Cerebellar nuclear complex (tissue), 1 donor: ENCODE measurements around the gene BPHL.
A peak's percentile ranks its signal among the peaks of the same experiment; 100 is the strongest.
"Not testable (repeated sequence)": the region's sequence is repeated elsewhere in the genome, so short reads cannot be mapped to it uniquely, and the experiment has no call there.

Experiments
- DNase-seq, 2 experiments: peaks; one replicate each; lab custom pipeline; 2025; lab: John Stamatoyannopoulos, UW

BPHL gene

DNA sequence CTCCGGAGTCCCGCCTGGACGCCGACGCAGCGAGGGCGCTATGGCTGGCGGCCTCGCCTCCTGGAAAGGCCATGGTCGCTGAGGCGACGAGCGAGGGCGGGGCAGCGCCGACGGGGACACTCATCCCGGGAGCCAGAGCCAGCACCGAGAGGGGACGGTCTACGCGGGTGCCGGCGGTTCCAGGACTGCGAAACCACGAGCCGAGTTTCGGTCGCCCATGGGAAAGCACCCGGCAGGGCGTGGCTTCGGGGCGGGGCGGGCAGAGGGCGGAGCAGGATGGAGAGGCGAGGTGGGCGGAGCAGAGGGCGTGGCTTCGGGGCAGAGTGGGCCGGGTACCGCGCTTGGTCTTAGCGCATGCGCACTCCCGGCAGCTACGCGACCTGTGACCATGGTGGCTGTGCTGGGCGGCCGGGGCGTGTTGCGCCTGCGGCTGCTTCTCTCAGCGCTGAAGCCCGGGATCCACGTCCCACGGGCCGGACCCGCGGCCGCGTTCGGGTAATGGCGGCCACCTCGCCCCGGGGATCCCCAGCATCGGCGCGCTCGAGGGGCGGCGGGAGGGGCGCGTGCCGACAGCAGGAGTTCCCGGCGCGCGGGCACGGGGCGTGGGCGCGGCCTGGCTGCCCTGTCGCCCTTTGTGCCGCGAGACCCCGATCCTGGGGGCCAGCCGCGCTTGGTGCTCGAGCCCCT lies at the start of gene BPHL:
TSS of gene BPHL (plus strand) at position 359 of the 687 bp plus-strand sequence. CDS start at position 389, 30 bp downstream.
- peak; percentile 57 to 81 for DNase-seq

DNA sequence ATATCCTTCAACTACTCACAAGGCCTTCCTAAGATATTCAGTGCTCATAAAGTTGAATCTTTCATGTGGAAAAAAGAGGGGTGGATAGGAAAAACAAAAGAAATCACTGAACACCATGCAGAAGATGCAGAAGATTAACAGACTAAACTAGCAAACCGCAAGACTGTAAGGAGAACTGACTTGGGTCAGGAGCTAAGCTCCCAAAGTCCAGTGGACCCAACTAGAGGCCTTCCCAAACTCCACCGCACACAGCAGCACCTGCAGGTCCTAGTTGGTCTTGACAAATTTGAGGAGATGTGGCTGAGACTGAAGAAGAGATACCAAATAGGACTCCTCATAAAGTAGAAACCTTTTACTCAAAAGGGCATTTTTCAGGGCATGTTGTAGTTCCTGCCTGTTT lies 46.9 kb upstream of the BPHL start:
- no peak for DNase-seq

GRCh38 chr6:3072798-3073197 lies 45.7 kb upstream of the BPHL start:
- no peak for DNase-seq

DNA sequence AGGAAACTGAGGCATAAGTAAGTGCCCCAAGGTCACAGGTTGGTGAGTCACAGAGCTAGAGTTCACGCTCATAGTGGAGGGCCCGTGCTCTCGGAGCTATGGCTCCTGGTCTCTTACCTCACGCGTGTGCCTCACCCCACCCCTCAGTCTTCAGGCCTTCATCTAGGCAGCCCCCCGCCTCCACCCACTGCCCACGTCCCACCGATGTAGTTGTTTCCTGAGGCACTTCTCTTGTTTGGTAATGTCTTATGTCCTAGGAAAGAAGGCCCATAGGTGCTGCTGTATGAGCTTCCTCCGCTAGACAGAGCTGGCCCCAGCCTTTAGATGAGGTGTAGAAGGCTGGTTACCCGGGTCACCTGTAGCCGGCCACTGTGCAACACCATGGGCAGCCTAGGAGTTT lies 45.1 kb upstream of the BPHL start:
- no peak for DNase-seq

DNA sequence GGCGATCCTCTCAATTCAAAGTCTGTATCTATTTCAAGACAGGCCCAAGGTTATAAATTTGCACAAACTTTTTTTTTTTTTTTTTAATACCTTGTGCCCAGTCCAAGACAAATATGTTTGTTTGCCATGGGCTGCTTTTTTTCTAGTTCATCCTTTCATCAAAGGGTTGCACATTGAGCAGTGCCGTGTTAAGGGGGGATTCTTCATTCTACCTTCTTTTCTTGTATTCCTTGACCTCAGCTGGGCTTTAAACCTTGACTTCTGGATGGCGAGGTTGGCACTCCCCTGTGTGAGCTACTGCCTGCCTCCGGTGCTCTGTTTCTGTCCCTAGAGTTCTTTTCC lies 42.8 kb upstream of the BPHL start:
- DNase-seq, result no peak

GRCh38 chr6:3076320-3076719 lies 42.2 kb upstream of the BPHL start:
- DNase-seq, result no peak

GRCh38 chr6:3077430-3077829 lies 41.1 kb upstream of the BPHL start:
- DNase-seq, result no peak

DNA sequence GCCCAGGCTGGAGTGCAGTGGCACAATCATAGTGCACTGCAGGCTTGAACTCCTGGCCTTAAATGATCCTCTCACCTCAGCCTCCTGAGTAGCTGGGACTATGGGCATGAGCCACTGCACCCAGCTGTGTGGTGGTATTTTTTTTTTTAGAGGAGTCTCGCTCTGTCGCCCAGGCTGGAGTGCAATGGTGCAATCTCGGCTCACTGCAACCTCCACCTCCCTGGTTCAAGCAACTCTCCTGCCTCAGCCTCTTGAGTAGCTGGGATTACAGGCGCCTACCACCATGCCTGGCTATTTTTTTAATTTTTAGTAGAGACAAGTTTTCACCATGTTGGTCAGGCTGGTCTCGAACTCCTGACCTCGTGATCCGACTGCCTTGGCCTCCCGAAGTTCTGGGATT lies 39.6 kb upstream of the BPHL start:
- DNase-seq, result not testable (repeated sequence)

DNA sequence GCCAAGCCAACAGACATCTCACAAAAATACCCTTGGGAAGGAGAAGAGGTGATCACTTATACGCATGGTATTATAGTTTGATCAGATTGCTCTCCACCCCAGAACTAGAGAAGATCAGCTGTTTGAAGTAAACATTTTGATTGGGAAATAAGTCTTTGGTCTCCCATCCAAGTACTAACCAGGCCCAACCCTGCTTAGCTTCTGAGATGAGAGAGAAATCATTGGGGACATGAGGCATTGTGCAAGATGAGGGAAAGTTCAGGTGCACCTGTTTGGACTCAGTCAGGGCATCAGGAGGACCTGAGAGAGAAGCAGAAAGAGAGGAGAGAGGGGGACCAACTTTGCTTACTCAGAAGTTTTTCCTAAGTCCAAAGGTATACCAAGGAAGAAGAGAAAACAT lies 38.8 kb upstream of the BPHL start:
- DNase-seq, result no peak

- no peak for DNase-seq
These were observed 36.6 kb upstream of the BPHL start for GRCh38 chr6:3081960-3082359.

DNA sequence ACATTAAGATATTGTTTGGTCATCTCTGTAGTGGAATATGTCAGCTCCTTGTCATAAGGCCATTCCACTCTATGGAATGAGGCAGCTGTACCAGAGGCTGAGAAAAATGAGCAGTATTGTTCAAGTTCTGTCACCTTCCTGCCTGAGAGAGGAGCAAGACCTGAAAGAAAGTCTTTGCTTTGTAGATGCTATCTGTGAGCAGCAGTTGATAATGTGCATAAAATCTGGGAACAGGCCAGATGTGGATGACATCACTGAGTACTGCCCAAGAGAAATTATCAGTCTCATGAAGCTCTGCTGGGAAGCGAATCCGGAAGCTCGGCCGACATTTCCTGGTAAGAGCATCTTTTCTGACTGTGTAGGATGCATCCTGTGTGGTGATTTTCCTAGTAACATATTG lies 33.4 kb upstream of the BPHL start:
- DNase-seq, result no peak

DNA sequence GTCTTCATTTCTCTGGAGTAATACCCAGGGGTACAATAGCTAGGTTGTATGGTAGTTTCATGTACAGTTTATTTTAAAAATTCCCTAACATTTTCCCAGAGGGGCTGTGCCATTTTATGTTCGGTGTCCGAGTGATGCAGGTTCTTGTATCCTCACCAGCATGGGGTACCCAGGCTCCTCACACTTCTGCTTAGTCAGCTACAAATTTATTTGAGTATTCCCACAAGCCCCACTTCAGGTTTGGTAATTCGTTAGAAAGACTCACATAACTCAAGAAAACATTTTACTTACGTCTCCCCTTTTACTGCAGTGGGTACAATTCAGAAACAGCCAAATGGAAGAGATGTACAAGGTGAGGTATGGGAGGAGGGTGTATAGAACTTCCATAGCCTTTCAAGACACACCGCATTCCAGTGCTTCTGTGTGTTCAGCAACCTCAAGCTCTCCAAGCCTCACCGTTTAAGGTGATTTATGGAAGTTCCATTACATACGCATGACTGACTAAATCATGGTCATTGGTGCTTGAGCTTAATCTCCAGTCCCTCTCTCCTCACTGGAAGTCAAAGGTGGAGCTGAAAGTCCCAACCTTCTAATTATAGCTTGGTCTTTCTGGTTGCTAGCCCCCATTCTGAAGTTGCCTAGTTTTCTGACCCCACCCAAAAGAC lies 32.1 kb upstream of the BPHL start:
- no peak for DNase-seq

GRCh38 chr6:3088446-3088845 lies 30.1 kb upstream of the BPHL start:
- no peak for DNase-seq

GRCh38 chr6:3088968-3089367 lies 29.5 kb upstream of the BPHL start:
- no peak for DNase-seq

DNA sequence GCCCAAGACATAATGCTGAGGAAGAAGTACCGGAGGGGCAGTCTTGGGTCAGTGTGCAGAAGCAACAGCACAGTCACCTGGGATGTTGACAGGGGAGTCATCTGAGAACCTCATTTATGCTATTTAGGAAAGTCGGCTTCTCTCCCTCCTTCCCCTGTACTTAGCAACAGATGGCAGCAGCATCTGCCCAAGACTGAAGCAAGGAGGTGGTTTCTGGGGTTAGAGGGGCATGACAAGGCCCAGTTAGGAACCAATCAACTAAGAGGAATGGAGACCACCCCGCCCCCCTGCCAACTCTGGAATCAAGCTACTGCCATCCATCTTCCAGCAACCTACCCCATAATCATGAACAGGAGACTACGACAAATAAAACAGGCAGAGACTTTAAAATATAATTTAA lies 28.5 kb upstream of the BPHL start:
- no peak for DNase-seq

- no peak for DNase-seq
These were observed 23.7 kb upstream of the BPHL start for GRCh38 chr6:3094815-3095214.

GRCh38 chr6:3102875-3103274 lies 15.6 kb upstream of the BPHL start:
- no peak for DNase-seq

DNA sequence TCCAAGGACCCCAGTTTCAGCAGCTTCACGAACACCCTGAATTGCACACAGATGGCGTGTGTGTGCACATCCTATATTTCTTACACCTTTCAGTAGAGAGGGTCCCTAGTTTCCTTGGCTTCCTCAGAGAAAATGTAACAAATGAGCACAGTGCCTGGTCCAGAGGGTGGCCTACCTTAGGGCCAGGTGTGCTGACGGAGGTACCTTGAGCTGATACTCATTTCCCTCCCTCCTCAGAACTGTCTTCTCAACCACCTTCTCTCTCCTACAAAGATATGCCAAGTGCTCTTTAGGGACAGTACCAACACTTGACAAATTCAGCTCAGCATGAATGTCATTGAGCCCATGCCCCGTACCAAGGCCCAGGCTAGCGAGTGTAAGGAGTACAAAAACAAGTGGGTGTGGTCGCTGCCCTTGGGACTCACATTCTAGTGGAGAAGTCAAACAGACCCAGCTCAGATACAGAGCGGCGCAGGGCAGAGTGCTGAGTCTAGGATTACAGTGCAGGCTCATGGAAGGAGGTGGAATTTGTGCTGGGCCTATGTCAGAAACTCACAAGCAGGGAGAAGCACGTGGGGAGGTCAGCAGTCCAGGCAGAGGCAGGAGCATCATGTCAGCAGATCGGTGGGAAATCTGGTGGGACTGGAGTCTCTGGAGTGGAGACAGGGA lies 9.6 kb upstream of the BPHL start:
- no peak for DNase-seq

DNA sequence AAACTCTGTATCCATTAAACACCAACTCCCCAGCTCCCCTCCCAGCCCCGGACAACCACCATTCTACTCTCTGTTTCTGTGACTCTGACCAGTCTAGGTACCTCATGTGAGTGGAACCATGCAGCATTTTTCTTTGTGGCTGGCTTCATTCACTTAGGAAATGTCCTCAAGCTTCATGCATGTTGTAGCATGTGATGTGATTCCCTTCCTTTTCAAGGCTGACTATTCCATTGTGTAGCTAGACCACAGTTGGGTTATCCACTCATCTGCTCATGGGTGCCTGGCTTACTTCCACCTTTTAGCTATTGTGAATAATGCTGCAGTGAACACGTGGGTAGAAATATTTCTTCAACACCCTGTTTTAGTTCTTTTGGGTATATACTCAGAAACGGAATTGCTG lies 8.8 kb upstream of the BPHL start:
- DNase-seq, result no peak

DNA sequence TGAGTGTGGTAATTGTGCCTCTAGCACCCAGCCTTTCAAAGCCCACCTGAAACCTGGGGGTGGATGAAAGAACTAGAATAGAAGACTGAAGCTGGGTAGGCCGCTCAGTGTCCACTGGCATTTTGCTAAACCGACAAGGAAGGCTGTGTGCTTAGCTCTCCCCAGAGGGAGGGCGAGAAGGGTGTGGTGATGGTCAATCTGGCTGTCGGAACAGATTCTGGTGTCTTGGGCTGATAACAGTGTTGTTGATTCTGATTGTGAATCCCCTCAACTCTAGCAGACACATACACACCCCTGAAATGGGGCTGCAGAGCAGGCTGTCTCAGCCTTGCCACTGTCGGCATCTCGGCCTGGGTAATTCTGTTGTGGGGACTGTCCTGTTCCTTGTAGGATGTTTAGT lies 4.1 kb upstream of the BPHL start:
- DNase-seq, result no peak

GRCh38 chr6:3117912-3118352 lies 579 bp upstream of the BPHL start:
- no peak for DNase-seq

DNA sequence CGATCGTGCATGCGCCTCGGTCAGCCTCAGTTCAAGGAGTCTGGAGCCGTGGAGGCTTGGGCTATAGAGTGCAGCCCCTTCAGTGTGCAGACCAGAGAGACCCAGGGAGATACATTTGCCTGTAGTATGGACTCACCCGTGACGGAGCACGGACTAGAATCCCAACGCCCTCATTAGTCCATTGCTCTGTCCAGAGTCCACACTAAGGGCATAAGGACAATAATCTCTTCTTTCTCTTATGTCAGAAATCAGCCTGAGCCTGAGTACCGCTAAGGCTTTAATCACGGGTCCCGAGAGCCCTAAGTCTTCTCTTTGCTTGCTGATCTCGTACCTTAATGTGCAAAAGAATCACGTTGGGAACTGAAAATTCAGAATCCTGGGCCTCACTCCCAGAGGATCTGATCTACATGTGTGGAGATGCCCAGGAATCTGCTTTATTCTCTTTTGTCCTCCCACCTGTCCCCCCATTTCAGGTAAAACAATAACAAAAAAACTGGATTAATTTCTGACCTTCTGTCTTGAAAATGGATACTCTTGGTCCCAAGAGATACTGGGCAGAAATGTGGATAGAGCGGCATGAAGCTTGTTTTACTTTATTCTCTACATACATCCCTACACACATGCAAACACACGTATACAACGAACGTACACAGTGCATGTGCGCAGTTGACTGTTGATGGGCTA lies 671 bp downstream of the BPHL start:
- DNase-seq, result no peak

DNA sequence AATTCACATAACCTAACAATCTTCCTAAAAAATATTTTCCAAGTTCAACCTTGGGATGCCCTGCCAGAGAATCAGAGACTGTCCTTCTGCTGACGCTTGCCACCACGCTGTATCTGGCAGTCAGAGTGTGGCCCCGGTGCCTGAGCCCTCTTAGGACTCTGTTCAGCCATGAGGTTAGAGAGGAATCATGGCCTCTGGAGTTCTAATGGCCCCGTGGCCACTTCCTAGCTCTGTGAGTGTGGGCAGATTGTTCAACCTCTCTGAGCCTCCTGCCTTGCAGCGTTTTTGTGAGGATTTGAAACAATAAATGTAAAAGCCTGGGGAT lies 2.2 kb downstream of the BPHL start:
- no peak for DNase-seq
